HL-60 (cell line): ENCODE data around the gene ANAPC13.

Experiments
- DNase-seq, 2 experiments: peaks; one replicate each; pipeline ENCODE4 v3.0.0-alpha.2; 2010 to 2020; ENCODE audit warnings: low read depth in 1 of 2, low spot score in 1 of 2
- H3K27ac ChIP-seq: fragments of 250-450 bp; sonication (Bioruptor Pico); replicated peaks from 2 replicates; pipeline ENCODE4 v1.5.1; 2020; ENCODE audit warnings: mild to moderate bottlenecking, moderate library complexity
- H3K27me3 ChIP-seq: fragments of 250-450 bp; sonication (Bioruptor Pico); 2 replicates; pipeline ENCODE4 v1.5.1; 2021; ENCODE audit warnings: mild to moderate bottlenecking, moderate library complexity; ENCODE audit not compliant: insufficient read depth, poor library complexity, severe bottlenecking
- H3K4me3 ChIP-seq: replicated peaks from 2 replicates; pipeline ENCODE4 v1.5.1; 2011; ENCODE audit warnings: mild to moderate bottlenecking, control low read depth, low read length; ENCODE audit not compliant: insufficient read depth
- GABPA ChIP-seq: IDR thresholded peaks from 2 replicates; pipeline ENCODE4 v1.6.1; 2012; ENCODE audit warnings: low read depth
- POLR2AphosphoS5 ChIP-seq: IDR thresholded peaks from 2 replicates; pipeline ENCODE4 v1.6.1; 2012; ENCODE audit warnings: low read depth
- SPI1 ChIP-seq: IDR thresholded peaks from 2 replicates; pipeline ENCODE4 v1.6.1; 2012; ENCODE audit warnings: low read depth, mild to moderate bottlenecking, borderline replicate concordance
- TF ChIP-seq, protein P1 (sequence below): IDR thresholded peaks from 2 replicates; pipeline ENCODE4 v1.6.1; 2012; ENCODE audit warnings: low read depth; ENCODE audit not compliant: insufficient replicate concordance
- TF ChIP-seq, protein P2 (sequence below): IDR thresholded peaks from one replicate; pipeline ENCODE4 v1.5.1; 2011; ENCODE audit warnings: low read length, control low read depth, inconsistent platforms; ENCODE audit not compliant: insufficient read depth

The ANAPC13 gene

DNA sequence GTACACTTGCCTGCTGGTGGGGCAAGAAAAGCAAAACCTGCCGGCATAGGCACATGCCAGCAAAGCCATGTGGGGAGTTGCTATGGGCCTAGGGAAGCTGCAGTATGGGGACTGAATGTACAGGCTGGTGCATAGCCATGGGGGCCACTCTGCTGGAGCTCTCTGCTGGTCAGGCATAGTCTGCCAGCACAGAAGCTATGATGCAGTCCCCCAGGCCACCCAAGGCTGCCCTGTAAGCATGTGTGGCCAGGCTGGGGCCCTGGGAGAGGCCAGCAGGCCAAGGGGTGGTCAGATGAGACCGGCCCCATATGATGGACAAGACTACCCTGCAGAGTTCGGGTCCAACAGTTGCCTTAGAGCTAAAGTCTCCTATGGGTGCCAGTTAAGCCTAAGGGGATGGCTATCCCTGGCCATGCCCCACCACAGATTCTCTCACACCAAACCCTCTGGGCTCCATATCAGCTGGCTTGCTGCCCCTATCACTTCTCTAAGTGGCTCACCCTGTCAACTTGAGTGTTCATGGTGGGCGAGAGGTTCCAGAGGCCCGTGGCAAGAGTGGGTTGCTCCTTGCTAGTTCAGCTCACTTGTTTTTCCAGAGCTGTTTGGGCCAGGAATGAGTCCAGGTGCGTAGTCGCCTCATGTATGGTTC is 41.9 kb upstream of the ANAPC13 start:
- TF ChIP-seq, protein P1, sequence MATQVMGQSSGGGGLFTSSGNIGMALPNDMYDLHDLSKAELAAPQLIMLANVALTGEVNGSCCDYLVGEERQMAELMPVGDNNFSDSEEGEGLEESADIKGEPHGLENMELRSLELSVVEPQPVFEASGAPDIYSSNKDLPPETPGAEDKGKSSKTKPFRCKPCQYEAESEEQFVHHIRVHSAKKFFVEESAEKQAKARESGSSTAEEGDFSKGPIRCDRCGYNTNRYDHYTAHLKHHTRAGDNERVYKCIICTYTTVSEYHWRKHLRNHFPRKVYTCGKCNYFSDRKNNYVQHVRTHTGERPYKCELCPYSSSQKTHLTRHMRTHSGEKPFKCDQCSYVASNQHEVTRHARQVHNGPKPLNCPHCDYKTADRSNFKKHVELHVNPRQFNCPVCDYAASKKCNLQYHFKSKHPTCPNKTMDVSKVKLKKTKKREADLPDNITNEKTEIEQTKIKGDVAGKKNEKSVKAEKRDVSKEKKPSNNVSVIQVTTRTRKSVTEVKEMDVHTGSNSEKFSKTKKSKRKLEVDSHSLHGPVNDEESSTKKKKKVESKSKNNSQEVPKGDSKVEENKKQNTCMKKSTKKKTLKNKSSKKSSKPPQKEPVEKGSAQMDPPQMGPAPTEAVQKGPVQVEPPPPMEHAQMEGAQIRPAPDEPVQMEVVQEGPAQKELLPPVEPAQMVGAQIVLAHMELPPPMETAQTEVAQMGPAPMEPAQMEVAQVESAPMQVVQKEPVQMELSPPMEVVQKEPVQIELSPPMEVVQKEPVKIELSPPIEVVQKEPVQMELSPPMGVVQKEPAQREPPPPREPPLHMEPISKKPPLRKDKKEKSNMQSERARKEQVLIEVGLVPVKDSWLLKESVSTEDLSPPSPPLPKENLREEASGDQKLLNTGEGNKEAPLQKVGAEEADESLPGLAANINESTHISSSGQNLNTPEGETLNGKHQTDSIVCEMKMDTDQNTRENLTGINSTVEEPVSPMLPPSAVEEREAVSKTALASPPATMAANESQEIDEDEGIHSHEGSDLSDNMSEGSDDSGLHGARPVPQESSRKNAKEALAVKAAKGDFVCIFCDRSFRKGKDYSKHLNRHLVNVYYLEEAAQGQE, result no peak
- TF ChIP-seq, protein P2, sequence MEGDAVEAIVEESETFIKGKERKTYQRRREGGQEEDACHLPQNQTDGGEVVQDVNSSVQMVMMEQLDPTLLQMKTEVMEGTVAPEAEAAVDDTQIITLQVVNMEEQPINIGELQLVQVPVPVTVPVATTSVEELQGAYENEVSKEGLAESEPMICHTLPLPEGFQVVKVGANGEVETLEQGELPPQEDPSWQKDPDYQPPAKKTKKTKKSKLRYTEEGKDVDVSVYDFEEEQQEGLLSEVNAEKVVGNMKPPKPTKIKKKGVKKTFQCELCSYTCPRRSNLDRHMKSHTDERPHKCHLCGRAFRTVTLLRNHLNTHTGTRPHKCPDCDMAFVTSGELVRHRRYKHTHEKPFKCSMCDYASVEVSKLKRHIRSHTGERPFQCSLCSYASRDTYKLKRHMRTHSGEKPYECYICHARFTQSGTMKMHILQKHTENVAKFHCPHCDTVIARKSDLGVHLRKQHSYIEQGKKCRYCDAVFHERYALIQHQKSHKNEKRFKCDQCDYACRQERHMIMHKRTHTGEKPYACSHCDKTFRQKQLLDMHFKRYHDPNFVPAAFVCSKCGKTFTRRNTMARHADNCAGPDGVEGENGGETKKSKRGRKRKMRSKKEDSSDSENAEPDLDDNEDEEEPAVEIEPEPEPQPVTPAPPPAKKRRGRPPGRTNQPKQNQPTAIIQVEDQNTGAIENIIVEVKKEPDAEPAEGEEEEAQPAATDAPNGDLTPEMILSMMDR, result no peak
- no peak for TF ChIP-seq GABPA
- no peak for TF ChIP-seq POLR2AphosphoS5
- no peak for TF ChIP-seq SPI1
- no peak overlapping the region for H3K4me3 ChIP-seq
- no peak for DNase-seq
- H3K27me3 ChIP-seq, result no peaks in the 10 kb centered on the region
- H3K27ac ChIP-seq, result no peak overlapping the region

DNA sequence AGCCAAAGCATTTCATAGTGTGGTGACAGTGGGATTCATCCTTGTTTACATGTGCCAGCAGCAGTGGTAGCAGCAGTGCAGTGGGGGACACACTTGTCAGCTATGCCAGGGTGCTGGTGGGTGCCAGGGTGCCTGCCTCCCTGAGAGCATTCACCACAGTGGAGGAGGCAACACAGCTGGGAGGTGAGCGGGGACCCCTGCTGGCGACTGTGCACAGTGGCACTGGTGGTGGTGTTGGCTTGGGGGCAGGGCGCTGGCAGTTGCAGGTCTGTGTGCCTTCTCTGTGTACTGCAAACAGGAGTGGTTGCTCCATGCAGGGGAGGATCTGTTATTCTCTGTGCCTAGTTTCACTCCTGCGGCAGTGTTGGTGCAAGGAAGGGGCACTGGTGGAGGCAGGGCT is 41.3 kb upstream of the ANAPC13 start:
- no peak overlapping the region for H3K4me3 ChIP-seq
- DNase-seq, result peak in 1 of 2 experiments; percentile 17
- TF ChIP-seq, protein P2, result no peak
- no peak overlapping the region for H3K27ac ChIP-seq
- no peaks in the 10 kb centered on the region for H3K27me3 ChIP-seq

DNA sequence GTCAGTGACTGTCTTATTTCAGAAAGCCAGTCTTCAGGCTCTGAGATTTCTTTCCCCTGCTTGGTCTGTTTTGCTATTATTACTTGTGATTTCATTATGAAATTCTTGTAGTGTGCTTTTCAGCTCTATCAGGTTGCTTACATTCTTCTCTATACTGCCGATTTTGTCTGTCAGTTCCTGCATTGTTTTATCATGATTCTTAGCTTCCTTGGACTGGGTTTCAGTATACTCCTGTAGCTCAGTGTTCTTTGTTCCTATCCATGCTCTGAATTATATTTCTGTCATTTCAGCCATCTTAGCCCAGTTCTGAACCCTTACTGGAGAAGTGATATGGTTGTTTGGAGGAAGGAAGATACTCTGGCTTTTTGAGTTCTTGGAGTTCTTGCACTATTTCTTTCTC is 40.5 kb upstream of the ANAPC13 start:
- no peak overlapping the region for H3K4me3 ChIP-seq
- no peaks in the 10 kb centered on the region for H3K27me3 ChIP-seq
- DNase-seq, result no peak
- H3K27ac ChIP-seq, result no peak overlapping the region
- TF ChIP-seq GABPA (no peak), POLR2AphosphoS5 (no peak), SPI1 (no peak)
- TF ChIP-seq, protein P2, result no peak
- TF ChIP-seq, protein P1, result no peak

DNA sequence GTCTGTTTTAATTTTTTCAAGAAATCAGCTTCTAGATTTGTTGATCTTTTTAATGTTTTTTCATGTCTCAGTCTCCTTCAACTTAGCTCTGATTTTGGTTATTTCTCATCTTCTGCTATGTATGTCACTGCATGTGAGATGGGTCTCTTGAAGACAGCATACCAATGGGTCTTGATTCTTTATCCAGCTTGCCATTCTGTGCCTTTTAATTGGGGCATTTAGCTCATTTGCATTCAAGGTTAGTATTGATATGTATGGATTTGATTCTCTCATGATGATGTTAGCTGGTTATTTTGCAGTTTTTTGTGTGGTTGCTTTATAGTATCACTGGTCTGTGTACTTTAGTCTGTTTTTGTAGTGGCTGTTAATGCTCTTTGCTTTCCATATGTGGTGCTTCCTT is 39.5 kb upstream of the ANAPC13 start:
- no peak overlapping the region for H3K4me3 ChIP-seq
- DNase-seq, result no peak
- TF ChIP-seq SPI1 (no peak), POLR2AphosphoS5 (no peak), GABPA (no peak)
- TF ChIP-seq, protein P1, result no peak
- TF ChIP-seq, protein P2, result no peak
- H3K27me3 ChIP-seq, result no peaks in the 10 kb centered on the region
- no peak overlapping the region for H3K27ac ChIP-seq
